Spinal cord (tissue), 10 donors: Measurements from ENCODE around the gene EEA1. TPM values are rescaled to one million over a fixed set of nuclear protein-coding genes. Genes with fewer than 3 reads are reported as not detected.
"Not testable (repeated sequence)": the region's sequence is repeated elsewhere in the genome, so short reads cannot be mapped to it uniquely, and the experiment has no call there.

Experiments
- DNase-seq, 6 donors: peaks; one replicate each; pipeline versions ENCODE4 v3.0.0 to v3.0.0-alpha.2; 2013 to 2015; ENCODE audit warnings: low spot score in 6 of 6, low read depth in 4 of 6
- H3K27ac ChIP-seq: one replicate; pipeline ENCODE4 v1.5.1; 2013; ENCODE audit warnings: low read depth, low read length, control low read depth
- H3K27me3 ChIP-seq: one replicate; pipeline ENCODE4 v1.6.1; 2013; ENCODE audit warnings: low read length; ENCODE audit not compliant: control insufficient read depth, insufficient read depth
- H3K36me3 ChIP-seq: one replicate; pipeline ENCODE4 v1.6.1; 2013; ENCODE audit warnings: low read length; ENCODE audit not compliant: control insufficient read depth, insufficient read depth
- H3K4me1 ChIP-seq: one replicate; pipeline ENCODE4 v1.6.1; 2013; ENCODE audit warnings: low read length; ENCODE audit not compliant: control insufficient read depth, insufficient read depth
- H3K4me3 ChIP-seq: one replicate; pipeline ENCODE4 v1.5.1; 2013; ENCODE audit warnings: low read depth, low read length, control low read depth
- H3K9me3 ChIP-seq: one replicate; pipeline ENCODE4 v1.6.1; 2013; ENCODE audit warnings: low read length; ENCODE audit not compliant: control insufficient read depth, insufficient read depth
- WGBS: methylation state at CpG from one replicate; pipeline ENCODE4 v1.1.5; 2013; ENCODE audit warnings: missing lambda C conversion rate; ENCODE audit not compliant: insufficient coverage; 5-methylcytosine and 5-hydroxymethylcytosine counted together
- long read RNA-seq, 4 donors: transcript quantifications; one replicate each; lab custom pipeline, GENCODE V29; 2026
- polyA plus RNA-seq, 2 donors: library from polyadenylated mRNA; unstranded; fragments of 120-200 nt; gene quantifications; one replicate each; pipeline ENCODE4 v1.2.1, GENCODE V29; 2013; ENCODE audit not compliant: insufficient read length in 2 of 2
- total RNA-seq, 2 donors: library from RNA; depleted of rRNA in 1 of 2; stranded (reverse); fragments of 120-200 nt in 1 of 2; fragments of >200 nt in 1 of 2; gene quantifications; one replicate each; pipeline versions ENCODE4 v1.2.3 to v1.2.4, GENCODE V29; 2013 to 2014
- donor health status: healthy.

Gene EEA1
- 10 to 100 TPM; 21.5 to 31.9 TPM for total RNA-seq
- 10 to 100 TPM; 10.4 to 17.3 TPM for polyA plus RNA-seq
- long read RNA-seq, donor 1, result 0 reads
- long read RNA-seq, donor 2, result 0 reads
- long read RNA-seq, donor 3, result 0 reads
- long read RNA-seq, donor 4, result 0 reads

DNA sequence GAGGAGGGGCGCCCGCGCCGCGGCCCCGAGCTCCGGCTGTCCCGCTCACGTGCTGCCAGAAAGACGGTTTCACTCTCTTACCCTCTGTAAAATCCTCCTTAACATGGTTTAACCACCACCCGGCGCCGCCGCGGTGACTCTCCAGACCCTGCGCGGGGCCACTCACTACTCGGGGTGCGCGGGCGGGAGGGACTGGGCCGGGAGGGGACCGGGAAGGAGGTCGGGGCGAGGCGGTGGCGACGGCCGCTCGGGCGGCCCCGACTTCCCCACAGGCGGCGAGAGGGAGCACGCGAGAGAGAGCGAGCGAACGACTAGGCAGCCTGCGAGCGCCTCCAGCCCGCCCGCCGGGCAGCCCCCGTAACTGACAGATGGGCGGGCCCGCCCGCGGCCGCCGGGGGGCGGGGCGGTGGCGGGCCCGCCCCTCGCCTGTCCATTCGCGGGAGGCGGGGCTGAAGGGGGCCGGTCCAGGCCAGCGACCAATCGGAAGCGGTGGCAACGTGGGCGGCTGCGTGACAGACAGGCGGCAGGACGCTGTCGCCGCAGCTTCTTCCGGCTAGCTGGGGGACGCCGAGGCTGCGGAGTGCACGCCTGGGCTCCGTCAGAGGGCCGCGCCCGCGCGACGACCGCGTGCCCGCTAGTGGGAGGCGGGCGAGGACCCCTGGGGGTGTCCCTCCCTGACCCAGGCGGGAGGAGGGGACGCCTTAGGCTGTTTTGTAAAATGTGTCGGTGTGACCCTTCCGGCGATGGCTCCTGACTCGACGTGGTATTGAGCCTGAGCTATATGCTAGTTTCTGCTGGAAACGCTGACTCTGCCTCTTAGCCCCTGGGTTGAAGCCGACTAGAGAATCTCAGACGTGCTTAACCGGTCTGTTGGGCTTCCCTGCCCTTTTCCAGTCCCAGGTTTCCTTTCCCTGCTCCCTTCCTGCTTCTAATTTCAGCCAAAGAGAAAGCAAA is at the start of gene EEA1:
TSS of gene EEA1 (minus strand) at position 334 of the 954 bp plus-strand sequence. CDS start at position 105, 229 bp downstream.
- Histone ChIP-seq H3K36me3 (no peaks in the 10 kb centered on the region), H3K27me3 (no peaks in the 10 kb centered on the region), H3K4me1 (peaks cover 6% of the 10 kb centered on the region), H3K27ac (peak within 1 kb of the TSS; percentile 97), H3K9me3 (no peaks in the 10 kb centered on the region), H3K4me3 (peak within 1 kb of the TSS; percentile 80)
- DNase-seq, result peak; percentile 83 to 99 (median 94)
- WGBS, result under 1% methylated on average over 98 of the region's 98 CpGs

GRCh38 chr12:92978607-92979006 is 49.5 kb upstream of the EEA1 start:
- no peaks in the 10 kb centered on the region for H3K36me3 ChIP-seq
- H3K4me1 ChIP-seq, result no peaks in the 10 kb centered on the region
- WGBS, result no CpG with 5 or more reads among the region's 2 CpGs
- no peak overlapping the region for H3K4me3 ChIP-seq
- DNase-seq, result no peak
- H3K27me3 ChIP-seq, result no peaks in the 10 kb centered on the region
- H3K9me3 ChIP-seq, result peaks cover 6% of the 10 kb centered on the region
- no peak overlapping the region for H3K27ac ChIP-seq

DNA sequence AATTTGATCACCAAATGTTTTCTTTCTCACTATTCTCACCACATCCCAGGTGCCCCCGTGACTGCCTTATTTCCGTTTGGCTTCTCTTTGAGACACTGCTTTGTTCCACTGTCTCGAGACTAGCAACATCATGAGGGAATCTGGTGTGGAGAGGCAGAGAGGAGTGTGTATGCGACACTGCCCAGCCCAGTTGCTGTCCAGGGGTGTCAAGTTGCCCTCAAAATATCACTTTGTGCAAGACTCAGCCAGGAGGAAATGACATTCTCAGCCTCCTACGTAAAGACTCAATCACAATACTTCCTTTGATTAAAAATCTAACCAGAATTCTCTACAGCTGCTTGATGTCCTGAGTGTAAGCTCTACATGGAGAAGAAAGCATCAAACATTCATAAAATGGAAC is 48.2 kb upstream of the EEA1 start:
- Histone ChIP-seq H3K27me3 (no peaks in the 10 kb centered on the region), H3K36me3 (no peaks in the 10 kb centered on the region), H3K4me3 (no peak overlapping the region), H3K27ac (no peak overlapping the region), H3K9me3 (peaks cover 7% of the 10 kb centered on the region), H3K4me1 (no peaks in the 10 kb centered on the region)
- no peak for DNase-seq
- 0% methylated on average over 1 of the region's 5 CpGs for WGBS

DNA sequence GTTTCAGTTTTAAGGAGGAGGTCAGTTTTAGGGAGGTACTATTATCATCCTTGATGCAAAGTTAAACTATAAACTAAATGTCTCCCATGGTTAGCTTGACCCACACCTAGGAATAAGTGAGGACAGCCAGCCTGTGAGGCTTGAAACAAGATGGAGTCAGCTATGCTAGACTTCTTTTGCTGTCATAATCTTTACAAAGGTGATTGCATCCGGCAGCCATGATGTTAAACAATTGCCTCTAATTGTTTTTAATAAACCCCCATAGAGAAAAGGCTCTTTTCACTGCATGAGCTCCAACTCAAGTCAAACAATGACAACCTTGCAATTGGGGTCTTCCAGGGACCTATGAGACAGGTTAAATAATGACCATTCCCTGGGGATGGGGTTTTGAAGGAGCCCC is 45.7 kb upstream of the EEA1 start:
- no peak for DNase-seq
- no peaks in the 10 kb centered on the region for H3K36me3 ChIP-seq
- H3K27ac ChIP-seq, result no peak overlapping the region
- no peaks in the 10 kb centered on the region for H3K27me3 ChIP-seq
- no peak overlapping the region for H3K4me3 ChIP-seq
- WGBS, result no CpG with 5 or more reads among the region's 1 CpG
- H3K9me3 ChIP-seq, result peaks cover 1% of the 10 kb centered on the region
- no peaks in the 10 kb centered on the region for H3K4me1 ChIP-seq

DNA sequence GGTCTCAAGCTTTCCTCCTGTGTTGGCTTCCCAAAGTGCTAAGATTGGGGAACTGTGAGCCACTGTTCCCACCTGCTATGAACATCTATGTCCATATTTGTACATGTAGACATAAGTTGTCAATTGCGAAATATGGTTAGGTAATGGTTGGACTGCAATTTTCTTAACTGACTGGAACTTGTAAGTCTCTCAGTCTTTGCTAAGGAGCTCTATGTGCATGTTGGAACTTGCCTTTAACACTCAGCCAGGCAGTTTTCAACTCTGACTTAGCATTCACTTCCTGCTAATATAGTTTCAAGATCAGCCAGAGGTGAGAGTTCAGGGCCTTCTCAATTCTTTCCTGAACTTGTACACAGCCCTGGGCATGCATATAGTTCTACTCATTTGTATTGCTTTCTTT is 44.5 kb upstream of the EEA1 start:
- Histone ChIP-seq H3K27ac (no peak overlapping the region), H3K27me3 (no peaks in the 10 kb centered on the region), H3K9me3 (peaks cover 1% of the 10 kb centered on the region), H3K4me1 (no peaks in the 10 kb centered on the region), H3K4me3 (no peak overlapping the region), H3K36me3 (no peaks in the 10 kb centered on the region)
- DNase-seq, result no peak
- no CpG with 5 or more reads among the region's 1 CpG for WGBS

DNA sequence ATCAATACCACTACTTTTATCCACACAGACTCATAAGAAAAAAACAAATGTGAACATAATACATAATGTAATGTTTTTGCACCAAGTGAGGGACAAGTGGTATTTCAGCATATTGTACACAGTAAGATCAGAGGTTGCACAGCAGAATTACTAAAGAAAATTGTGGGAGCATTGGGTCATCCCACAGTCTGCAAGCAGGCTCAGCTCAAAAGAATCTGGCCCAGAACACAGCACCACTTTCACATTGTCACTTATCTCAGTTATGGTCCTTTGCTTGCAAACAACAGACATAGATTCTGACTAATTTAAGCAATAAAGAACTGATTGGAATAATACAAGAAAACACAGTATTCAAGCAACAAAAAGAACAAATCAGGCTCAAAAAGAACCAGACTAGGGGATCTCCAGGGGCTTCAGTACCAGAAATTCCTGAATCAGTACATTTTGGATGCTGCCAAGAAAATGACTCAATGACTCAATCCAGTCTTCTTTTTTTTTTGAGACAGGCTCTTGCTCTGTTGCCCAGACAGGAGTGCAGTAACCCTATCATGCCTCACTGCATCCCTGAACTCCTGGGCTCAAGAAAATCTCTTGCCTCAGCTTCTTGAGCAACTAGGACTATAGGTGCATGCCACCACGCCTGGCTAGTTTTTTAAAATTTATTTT is 42.9 kb upstream of the EEA1 start:
- DNase-seq, result peak in 1 of 6 donors; percentile 17
- no CpG with 5 or more reads among the region's 1 CpG for WGBS

DNA sequence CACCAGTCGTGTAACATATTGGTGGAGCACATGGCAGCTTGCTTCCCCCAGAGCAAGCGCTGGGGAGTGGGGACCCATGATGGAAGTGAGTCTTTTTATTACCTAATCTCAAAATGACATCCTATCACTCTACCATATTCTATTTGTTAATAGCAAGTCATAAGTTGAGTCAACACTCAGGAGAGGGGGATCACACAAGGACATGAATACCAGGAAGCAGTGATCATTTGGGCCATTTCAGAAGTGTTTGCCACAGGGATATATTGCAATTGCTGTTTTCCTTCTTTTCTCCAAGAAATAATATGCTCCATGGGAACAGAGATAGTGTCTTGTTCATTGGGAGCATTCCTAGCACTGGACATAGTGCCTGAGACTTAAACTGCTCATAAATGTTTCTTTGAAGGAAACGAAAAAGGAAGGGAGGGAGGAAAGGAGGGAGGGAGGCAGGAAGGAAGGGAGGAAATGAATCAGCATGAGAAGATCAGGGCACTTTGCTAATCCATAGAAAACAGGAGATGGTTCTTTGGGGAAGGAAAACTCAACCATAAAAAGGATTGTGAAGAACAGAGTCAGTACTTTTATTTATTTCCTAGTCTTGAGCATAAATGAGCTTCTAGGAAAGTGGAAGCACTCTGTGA is 39.2 kb upstream of the EEA1 start:
- no peaks in the 10 kb centered on the region for H3K36me3 ChIP-seq
- H3K4me3 ChIP-seq, result no peak overlapping the region
- no peaks in the 10 kb centered on the region for H3K27me3 ChIP-seq
- no peak overlapping the region for H3K27ac ChIP-seq
- no peak for DNase-seq
- 40% methylated on average over 1 of the region's 3 CpGs for WGBS
- H3K9me3 ChIP-seq, result no peaks in the 10 kb centered on the region
- no peaks in the 10 kb centered on the region for H3K4me1 ChIP-seq

More for the DNA sequence above, 42.9 kb upstream of the EEA1 start:
- no peak overlapping the region for H3K27ac ChIP-seq
- H3K27me3 ChIP-seq, result no peaks in the 10 kb centered on the region
- no peaks in the 10 kb centered on the region for H3K36me3 ChIP-seq
- no peak overlapping the region for H3K4me3 ChIP-seq
- peaks cover 1% of the 10 kb centered on the region for H3K9me3 ChIP-seq
- no peaks in the 10 kb centered on the region for H3K4me1 ChIP-seq

DNA sequence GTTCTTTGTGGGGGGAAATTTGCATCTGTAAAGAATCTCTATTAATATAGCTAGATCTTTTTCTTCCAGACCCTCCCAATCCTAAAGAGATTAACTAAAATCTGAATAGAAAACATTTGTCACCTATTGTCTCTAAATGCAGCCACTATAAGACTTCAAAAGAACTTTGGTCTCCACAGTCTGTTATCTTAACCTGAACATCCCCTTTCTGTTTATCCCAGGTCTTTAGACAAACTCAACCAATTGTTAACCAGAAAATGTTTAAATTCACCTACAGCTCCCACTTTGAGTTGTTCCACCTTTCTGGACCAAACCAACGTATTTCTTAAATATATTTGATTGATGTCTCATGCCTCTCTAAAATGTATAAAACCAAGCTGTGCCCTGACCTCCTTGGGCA is 35.3 kb upstream of the EEA1 start:
- not testable (repeated sequence) for H3K27ac ChIP-seq, H3K27me3 ChIP-seq, H3K36me3 ChIP-seq, H3K4me1 ChIP-seq, H3K4me3 ChIP-seq, DNase-seq, H3K9me3 ChIP-seq
- no CpG with 5 or more reads among the region's 1 CpG for WGBS

DNA sequence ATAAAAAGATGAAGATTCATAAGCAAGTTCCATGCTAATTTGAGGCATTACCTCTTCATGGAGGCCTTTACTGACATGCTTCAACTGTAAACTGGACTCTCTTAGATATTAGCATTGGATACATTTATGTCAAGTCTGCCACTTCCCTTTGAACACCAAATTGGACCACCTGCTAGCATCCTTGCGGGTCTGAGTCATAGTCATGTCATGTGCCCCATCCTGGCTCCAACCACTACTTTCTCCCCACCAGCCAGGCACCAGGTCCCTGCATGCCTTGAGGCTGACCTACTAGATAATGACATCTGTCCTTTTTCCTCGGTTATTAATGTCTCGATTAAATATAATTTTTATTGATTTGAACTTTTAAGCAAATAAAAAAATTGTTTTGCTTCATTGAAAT is 32.9 kb upstream of the EEA1 start:
- H3K9me3 ChIP-seq, result no peaks in the 10 kb centered on the region
- no peak overlapping the region for H3K27ac ChIP-seq
- no peaks in the 10 kb centered on the region for H3K4me1 ChIP-seq
- no peak for DNase-seq
- no peak overlapping the region for H3K4me3 ChIP-seq
- WGBS, result 80% methylated on average over 1 of the region's 3 CpGs
- H3K36me3 ChIP-seq, result no peaks in the 10 kb centered on the region
- no peaks in the 10 kb centered on the region for H3K27me3 ChIP-seq
